Measurements from ENCODE around the gene ELF3.

DNA sequence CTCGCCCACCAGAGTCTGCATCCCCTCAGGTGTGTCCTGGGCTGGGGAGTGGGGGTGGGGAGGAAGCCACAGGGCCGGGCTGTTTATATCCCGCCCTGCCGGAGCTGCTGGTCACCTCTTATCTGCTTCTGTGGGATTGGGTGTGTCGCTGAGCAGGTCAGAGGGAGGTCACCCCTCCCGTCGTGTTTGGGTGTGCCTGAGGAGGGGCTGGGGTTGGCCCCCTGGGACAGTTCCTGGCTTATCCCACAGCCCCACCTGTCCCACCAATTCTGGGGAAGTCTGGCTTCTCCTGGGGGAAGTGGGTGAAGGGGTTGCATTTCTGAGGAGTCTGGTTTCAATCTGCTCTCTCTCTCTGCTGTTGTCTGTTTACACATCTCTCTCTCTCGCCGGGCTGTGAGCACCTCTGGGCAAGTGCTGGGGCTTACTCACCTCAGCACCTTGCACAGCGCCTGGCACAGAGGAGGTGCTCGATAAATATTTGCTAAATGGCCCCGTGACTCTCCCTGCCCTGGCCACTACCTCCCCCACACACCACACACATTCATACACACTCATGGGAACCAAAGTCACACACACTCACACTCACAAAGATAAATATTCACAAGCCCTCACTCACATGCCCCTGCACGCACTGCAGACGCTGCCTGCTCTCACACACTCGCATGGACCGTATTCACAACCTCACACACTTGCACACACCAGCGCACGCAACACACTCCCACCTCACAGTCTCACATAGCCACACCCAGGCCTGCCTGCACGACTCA, 8.3 kb downstream of the ELF3 start:
- TF ChIP-seq POLR2A (IDR thresholded peaks at IDR 0.05; ENCODE audit: low read length): no peak
- no peak for TF ChIP-seq GATA1 (IDR thresholded peaks at IDR 0.05; ENCODE audit: low read depth, low read length)

Data from erythroblast (primary cell).